Body of pancreas (tissue), 4 donors: ENCODE results near the gene TFDP2.
"Not testable (repeated sequence)": the region's sequence is repeated elsewhere in the genome, so short reads cannot be mapped to it uniquely, and the experiment has no call there.

Experiments used
- POLR2A ChIP-seq, 3 donors: fragments of 450-650 bp; IDR thresholded peaks; one replicate each; pipeline ENCODE4 v1.6.1; 2016; ENCODE audit warnings: antibody characterized with exemption in 3 of 3, mild to moderate bottlenecking in 2 of 3
- TF ChIP-seq, protein P1 (sequence below), 7 experiments: fragments of 450-650 bp in 4 of 7; fragments of 200-600 bp in 3 of 7; sonication (generic) in 3 of 7; IDR thresholded peaks; one replicate each; pipeline ENCODE4 v1.5.1; 2016 to 2019; ENCODE audit warnings: antibody characterized with exemption in 7 of 7

DNA sequence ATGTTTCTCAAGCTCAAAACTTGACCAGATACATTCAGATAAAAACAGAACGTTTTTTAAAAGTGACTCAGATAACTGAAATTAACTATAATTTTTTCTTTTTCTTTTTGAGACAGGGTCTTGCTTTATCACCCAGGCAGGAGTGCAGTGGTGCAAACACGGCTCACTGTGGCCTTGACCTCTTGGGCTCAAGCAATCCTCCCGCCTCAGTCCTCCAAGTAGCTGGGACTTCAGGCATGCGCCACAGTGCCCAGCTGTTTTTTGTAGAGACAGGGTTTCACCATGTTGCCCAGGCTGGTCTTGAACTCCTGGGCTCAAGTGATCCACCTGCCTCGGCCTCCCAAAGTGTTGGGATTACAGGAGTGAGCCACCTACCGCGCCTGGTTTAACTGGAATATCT is 144.4 kb downstream of the TFDP2 start:
- not testable (repeated sequence) for TF ChIP-seq POLR2A (IDR thresholded peaks at IDR 0.05)
- TF ChIP-seq, protein P1, sequence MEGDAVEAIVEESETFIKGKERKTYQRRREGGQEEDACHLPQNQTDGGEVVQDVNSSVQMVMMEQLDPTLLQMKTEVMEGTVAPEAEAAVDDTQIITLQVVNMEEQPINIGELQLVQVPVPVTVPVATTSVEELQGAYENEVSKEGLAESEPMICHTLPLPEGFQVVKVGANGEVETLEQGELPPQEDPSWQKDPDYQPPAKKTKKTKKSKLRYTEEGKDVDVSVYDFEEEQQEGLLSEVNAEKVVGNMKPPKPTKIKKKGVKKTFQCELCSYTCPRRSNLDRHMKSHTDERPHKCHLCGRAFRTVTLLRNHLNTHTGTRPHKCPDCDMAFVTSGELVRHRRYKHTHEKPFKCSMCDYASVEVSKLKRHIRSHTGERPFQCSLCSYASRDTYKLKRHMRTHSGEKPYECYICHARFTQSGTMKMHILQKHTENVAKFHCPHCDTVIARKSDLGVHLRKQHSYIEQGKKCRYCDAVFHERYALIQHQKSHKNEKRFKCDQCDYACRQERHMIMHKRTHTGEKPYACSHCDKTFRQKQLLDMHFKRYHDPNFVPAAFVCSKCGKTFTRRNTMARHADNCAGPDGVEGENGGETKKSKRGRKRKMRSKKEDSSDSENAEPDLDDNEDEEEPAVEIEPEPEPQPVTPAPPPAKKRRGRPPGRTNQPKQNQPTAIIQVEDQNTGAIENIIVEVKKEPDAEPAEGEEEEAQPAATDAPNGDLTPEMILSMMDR (IDR thresholded peaks at IDR 0.05): not testable (repeated sequence)
